Measurements from ENCODE around the gene LRRC46. TPM values are rescaled to one million over a fixed set of nuclear protein-coding genes. Genes with fewer than 3 reads are reported as not detected.

LRRC46 gene
- total RNA-seq, 1 donor from 2014 or later = 0.30 TPM

DNA sequence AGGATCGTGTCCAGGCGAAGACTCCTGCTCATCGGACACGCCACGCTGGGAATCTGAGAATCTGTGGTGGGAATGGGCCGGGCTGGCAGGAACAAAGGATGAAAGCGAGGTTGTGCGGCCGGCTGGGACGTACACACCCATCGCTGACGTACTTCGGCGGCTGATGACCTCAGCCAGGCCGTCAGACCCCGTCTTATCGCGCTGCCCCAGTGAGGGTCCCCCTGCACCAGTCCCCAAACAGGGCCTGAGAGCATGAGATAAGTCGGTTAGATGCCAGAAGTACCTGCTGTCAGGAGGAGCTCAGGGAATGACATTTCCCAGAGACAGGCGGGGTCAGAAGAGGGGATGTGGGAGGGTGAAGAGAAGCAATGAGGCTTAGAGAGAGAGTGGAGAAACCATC, 35.5 kb downstream of the LRRC46 start:
- intact Hi-C loops (cut with DNase I) = no loop called here
- ATAC-seq (peak; percentile 67), DNase-seq (ENCODE audit: missing footprints) (no peak)

DNA sequence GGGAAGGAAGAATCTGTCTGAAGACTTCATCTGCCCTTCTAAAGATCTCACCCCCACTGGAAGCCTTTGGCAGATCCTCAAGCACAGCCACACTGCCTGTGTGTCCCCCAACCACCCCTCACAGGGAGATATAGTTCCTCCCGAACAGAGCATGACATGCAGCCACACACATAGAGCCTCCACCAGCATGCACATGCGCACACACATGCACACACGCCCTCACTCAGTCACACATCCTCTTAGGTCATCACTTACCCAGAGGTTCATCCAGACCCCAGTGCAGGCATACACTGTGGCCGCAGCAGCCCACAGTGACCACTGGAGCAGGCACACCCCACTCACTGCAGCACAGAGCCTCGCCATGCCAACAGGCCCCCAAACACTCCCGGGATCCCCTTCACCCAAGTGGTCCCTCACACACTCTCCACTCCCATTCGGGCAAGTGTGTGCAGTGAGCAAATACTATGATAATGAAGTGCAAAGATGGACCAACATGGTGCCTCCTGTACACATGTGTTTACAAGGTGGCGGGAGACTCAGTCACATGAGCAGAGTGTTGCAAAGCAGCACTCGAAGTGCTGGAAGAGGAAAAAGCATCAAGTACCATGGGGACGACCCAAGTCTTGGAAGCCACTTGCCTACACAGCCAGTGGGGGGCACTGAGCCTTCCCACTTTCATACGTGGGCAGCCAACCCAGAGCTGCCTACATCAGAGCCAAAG, 36.5 kb downstream of the LRRC46 start:
- ATAC-seq = no peak
- intact Hi-C loops (cut with DNase I) = no loop called here

DNA sequence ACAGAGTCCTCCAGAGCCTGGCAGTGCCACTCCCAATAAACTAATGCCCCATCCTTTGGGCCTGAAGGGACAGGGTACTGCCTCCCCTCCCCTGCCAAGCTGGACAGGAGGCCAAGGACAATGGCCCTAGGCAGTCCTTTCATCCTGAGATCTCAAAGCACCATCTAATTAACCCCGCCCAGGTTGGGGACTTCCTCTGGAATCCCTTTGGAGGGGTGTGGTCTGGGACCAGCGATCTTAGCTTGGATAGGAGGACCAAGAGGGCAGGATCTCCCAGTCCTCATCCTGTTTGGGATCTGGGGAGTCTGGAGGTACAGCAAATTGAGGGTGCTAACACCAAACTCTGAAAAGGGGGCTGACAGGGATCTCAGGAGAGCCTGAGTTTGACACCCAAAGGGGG, 37.6 kb downstream of the LRRC46 start:
- no peak for DNase-seq (ENCODE audit: missing footprints)
- ATAC-seq = no peak
- intact Hi-C loops (cut with DNase I) = no loop called here

More for the DNA sequence above, 36.5 kb downstream of the LRRC46 start:
- no peak for DNase-seq (ENCODE audit: missing footprints)

DNA sequence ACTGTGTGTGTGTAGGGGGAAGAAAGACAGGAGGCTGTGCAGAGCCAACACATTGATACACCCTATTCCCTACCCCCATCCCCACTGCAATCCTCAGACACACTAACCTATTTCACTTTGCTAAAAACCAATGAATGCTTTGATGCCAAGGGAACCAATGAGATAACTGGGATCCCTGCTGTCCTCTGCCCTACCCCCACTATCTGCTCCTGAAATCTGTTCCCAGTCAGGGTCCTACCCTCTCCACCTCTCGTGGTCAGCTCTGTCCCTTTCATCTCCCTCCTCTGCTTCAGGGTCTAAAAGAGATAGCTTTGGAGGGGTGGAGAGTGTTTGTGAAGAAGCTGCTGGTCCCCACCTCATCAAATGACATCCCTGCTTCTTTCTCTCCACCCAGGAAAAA, 38.6 kb downstream of the LRRC46 start:
- intact Hi-C loops (cut with DNase I) = no loop called here
- DNase-seq (ENCODE audit: missing footprints) (no peak), ATAC-seq (no peak)

DNA sequence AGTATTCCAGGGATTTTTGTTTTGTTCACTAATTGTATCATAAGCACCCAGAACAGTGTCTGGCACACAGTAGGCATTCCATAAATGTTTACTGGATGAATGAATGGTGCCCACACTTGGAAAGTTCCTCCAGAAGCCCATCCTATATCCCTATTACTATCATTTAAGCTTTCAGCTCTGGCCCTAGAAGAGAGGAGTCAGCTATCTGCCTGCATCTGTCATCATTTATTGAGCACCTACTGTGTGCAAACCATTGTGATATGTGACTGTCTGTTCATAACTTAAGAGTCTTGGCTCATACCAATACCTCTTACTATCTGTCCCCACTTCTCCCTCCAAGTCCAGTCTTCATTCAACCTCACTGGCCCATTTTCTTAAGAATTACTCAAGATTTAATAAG, 39.6 kb downstream of the LRRC46 start:
- intact Hi-C loops (cut with DNase I) = no loop called here

DNA sequence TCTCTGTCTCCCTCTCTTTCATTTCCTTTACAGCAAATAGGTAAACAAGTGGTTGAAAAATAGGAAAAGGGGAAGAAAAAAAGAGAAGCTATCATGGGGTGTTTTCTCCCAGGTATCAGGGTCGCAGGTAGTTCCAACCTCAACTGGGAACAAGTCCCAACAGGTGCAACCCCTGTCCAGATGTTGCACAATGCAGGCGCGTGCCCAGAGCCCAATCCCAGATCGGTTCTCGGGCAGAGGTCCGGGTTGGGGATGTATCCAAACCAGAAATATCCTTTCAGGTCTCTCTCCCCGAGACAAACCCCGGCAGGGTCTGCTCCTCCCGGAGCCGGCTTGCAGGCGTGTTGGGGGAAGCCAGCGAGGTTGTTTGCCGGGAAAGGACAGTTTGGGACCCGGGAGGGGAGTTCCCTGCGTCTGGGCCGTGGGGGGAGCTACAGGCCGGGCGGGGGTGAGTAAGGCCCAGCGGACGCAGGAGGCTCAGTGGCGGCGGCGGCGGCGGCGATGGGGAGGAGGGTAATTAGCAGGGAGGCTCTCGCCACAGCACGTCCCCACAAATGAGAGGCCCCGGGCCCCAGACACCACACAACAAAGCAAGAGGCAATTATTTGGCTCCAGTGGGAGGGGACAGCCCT, 40.7 kb downstream of the LRRC46 start:
- DNase-seq (ENCODE audit: missing footprints) (no peak), ATAC-seq (no peak)
- intact Hi-C loops (cut with DNase I) = no loop called here

More for the DNA sequence above, 39.6 kb downstream of the LRRC46 start:
- DNase-seq (ENCODE audit: missing footprints) (no peak), ATAC-seq (no peak)

DNA sequence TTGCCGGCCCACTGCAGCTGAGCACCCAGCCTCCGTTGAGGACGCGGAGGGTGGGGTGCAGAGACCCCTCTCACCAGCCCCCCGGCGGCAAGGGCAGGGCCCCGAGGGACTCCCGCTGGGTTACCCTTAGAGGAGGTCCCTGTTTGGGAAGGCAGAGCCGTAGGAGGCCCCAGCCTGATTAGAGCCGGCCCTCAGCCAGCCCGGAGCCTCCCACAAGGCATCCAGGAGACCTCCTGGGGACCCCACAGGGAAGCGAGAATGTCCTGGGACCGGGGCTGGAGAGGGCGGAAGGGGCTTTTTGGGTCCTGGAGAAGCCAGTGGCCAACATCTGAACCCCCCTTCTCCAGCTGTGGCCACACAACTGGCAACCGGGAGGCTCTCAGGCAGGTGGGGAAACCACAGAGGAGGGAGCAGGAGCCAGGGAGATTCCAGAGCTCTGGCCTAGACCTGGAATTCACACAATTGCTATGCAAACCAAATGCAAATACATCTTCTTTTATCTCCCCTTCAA, 41.2 kb downstream of the LRRC46 start:
- no peak for ATAC-seq
- DNase-seq (ENCODE audit: missing footprints) = no peak
- intact Hi-C loops (cut with DNase I) = no loop called here

DNA sequence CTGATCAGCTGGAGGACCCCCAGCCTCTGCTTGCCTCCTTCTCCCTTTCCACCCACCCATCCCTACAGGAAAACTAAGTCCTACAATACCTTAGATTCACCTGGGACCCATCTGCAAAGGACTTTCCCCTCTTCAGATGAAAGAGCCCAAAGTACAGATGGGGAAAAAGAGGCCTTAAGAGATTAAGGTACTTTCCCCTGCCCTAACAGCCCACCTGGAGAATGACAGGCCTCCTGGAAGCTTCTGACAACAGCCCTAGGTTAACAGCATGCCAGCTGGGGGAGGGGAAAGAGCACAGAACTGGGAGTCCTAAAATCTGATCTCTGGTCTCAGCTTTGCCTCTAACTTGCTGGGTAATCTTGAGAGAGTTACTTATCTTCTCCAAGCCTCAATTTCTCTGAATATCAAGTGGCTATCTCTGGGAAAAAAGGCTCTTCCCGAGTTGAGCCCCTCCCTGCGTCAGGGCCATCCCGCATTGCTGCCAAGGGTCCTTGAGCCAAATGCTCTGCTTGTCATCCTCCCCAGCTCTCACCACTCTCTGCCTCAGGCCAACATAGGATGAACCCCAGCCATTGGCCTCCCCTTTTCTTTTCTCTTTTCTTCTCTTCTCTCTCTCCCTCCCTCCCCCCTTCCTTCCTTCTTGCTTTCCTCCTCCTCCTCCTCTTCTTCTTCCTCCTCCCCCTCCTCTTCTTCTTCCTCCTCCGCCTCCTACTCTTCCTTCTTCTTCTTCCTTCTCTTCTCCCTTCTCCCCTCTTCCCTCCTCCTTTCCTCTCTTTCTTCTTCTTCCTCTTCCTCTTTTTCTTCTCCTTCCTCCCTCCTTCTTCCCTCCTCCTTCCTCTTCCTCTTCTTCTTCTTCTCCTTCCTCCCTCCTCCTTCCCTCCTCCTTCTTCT, 42.0 kb downstream of the LRRC46 start:
- intact Hi-C loops (cut with DNase I) = no loop called here
- ATAC-seq (no peak), DNase-seq (ENCODE audit: missing footprints) (no peak)

DNA sequence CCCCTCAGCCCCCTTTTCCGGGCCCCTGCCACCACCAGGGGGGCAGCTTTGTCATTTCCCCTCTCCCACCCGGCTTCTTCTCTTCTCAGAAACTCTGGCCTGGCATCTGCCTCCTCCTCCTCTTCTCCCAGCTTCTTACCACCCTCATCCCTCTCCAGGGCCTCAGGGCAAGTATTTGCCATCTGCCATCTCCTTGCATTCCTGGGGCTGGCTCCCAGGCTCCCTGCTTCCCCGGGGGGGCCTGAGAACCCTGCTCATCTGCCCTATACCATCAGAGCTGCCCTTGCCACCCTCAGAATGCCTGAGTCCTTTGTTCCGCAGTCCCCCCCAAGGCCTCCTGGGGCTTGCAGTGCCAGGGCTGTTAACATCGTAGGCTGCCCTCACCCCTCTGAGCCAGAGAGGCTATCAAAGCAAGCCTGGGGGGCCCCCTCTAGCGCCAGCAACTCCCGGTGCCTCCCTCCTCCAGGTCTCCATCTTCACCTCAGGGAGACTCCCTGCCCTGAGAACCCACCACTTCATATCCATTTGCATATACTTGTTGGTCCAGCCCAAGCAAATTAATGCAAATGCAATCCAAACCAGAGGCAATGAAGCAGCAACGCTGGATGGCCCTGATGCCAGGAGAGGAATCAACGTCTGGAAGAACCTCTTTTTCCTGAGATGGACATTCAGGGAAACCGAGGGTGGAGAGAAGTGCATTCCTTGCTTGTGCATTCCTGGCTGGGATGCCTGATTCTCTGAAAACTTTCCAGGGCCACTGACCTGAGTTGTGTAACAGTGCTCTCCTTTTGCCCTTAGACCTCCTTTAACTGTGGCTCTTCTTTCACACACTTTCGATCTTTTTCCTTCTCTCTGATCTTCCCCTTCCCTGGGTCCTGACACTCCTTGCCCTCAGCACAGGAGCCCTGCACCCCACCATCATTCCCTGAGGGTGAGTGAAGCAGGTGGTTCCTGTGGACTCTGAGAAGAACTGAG, 43.8 kb downstream of the LRRC46 start:
- ATAC-seq = no peak
- intact Hi-C loops (cut with DNase I) = no loop called here
- no peak for DNase-seq (ENCODE audit: missing footprints)

DNA sequence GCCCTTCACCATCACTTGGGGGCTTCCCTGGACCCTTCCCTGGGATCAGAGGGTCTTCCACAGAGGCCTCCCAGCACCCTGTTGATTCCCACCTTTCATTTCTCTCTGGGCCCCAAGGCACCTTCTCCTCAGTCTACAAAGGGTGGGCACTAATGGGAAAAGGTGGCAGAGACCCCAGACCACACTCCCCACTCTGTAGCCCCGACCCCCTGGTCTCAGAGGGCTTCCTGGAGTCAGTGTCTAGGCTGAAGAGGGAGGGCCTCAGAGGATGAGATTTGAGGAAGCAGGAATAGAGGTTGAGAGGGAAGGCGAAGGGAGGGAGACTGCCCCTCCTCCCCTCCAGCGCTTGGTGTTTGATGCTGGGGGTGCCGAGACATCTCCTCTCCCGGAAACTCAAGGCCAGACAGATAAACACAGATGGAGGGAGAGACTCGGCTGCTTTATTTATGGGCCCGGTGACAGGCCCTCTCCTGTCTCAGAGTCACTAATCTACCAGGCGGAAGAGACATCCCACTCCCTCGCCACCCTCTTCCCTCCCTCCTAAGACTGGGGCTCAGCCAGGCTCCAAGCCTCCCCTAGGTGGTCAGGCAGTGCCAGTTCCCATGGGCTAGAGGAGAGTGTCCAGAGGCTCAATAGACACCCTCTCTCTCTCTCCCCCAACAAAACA, 46.0 kb downstream of the LRRC46 start:
- ATAC-seq (peak; percentile 23), DNase-seq (ENCODE audit: missing footprints) (no peak)
- intact Hi-C loops (cut with DNase I) = no loop called here

DNA sequence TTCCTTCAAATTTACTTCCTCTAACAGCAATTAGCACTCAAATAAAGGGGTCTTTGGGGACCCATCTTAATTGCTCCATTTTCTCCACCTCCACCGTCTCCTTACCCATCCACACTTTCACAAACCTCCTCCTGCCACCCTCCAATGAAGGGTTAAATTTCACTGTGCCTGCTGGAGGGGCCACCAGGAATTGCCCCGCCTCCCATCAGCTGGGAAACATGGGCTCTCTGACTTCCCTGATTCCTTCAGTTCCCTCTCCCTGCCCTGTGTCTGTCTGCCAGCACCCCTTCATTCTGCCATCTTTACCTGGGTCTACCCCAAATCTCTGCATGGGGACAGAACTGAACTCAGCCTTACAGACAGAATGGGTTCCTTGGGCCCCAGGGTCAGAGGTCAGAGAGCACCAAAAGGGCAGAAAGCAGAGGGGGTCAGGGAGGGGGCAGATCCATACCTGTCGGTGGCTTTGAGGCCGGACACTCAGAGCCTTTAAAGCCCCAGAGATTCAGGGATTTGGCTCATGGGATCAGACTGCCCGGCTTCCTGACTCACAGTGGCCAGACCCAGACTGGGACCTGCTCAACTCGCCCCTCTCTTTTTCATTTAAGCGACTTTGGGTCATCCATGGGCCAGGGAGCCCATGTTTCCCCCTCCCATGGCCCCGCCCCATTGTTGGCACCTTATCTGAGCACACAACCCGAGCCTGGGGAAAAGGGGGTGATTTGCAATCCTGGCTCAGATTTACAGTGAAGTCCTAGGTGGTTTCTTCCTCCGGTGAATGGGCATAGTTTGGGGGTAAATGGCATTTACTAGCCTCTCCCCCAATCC, 46.9 kb downstream of the LRRC46 start:
- ATAC-seq = no peak
- no peak for DNase-seq (ENCODE audit: missing footprints)
- intact Hi-C loops (cut with DNase I) = no loop called here

DNA sequence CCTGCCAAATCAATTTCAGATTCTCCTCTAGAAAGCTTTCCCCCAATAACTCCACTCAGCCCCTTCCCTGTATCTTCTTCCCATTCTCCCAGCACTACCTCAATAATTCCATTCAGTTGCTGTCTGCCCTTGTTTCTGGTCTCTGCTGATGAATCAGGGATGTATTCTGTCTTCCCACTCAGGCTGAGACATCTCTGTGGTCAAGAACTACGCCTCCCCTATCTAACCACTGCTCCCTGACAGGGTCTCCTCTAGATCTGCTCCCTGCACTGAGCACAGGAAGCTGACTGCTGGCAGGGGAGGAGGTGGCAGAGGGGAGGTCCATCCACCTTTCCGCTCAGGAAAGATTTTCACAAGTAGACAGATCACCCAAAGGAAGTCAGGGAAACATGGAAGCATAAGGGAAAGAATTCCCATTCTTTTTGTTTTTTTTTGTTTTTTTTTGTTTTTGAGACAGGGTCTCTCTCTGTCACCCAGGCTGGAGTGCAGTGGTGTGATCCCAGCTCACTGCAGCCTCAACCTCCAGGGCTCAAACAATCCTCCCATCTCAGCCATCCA, 47.6 kb downstream of the LRRC46 start:
- ATAC-seq (no peak), DNase-seq (ENCODE audit: missing footprints) (no peak)

DNA sequence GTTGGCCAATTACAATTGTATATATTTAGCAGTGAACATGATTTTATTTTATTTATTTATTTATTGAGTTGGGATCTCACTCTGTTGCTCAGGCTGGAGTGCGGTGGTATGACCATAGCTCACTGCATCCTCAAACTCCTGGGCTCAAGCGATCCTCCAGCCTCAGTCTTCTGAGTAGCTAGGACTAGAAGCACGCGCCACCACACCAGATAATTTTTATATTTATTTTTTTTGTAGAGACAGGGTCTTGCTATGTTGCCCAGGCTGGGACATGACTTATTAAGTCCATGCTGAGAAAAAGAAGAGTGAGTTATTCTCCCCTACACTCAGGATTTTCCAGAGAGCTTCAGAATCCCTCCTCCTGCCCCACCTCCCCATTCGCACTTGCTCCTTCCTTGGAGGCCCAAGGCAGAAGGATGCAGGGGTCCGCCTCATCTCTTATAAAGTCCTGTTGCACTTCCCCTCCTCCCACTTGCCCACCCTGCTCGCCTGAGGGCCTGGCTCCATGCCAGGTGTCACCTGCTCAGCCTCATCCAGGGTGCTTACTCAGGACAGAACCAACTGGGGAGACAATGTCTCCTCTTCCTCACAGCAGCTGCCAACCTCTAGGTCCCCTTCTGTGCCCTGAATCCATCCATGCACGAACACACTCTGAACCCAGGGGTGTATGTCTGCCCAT, 48.4 kb downstream of the LRRC46 start:
- intact Hi-C loops (cut with DNase I) = no loop called here
- DNase-seq (ENCODE audit: missing footprints) (no peak), ATAC-seq (no peak)

More for the DNA sequence above, 47.6 kb downstream of the LRRC46 start:
- intact Hi-C loops (cut with DNase I) = no loop called here

DNA sequence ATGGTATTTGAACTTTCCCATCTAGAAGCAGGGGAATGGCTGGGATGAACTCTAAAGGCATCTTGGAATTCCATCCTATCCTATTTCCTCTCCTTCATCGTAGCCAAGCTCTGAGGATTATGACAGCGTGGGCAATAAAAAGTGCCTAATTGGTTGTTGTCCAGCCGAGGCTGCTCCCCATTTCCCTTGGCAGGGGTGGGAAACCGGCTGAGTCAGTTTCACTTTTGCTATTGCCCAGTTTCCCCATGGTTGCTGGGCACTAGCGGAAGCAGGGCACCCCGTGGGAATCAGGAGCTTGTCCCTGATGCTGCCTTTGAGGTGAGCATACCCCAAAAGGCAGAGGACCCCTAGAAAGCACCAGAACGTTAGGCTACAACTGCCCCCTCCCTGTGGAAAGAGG, 50.8 kb downstream of the LRRC46 start:
- DNase-seq (ENCODE audit: missing footprints) = no peak
- no peak for ATAC-seq
- intact Hi-C loops (cut with DNase I) = no loop called here

DNA sequence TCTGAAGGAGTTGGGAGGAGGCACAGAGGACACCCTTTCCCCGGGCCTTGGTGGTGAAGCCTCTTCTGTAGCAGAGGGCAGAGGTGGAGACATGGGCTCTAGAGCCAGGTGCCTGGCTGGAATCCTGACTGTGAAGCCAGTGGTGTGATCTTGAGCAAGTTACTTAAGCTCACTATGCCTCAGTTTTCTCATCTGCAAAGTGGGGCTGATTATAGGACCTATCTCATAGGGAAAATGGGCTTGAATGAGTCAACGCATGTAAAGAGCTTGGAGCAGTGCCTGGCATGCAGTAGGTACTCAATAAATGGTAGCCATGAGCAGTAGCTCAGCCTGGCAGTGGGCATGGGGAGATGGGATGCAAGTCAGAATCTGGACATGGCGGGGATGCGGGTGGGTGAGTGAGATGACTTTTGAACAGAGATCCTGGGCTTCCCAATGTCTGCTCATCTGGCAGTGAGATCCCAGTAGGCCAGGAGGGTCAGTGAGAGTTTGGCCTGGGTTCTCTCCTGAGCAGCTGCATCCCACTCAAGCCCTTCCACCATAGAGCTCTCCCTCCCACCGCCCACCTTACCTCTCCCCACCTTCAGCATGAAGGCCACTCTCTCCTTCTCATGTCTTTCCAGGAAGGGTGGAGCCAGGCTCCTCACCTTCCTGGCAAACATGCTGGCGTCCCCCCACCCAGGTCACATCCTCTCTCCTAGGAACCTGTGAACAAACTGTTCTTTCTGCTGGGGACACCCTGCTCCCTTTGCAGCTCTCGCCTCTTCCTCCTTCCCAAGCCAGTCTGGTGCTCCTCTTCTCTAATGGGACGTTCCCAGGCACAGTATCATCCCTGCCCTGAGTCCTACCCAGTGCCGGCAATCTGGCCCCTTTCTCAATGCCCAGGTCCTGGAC, 51.5 kb downstream of the LRRC46 start:
- no peak for ATAC-seq
- intact Hi-C loops (cut with DNase I) = no loop called here
- DNase-seq (ENCODE audit: missing footprints) = no peak
